Activated CD8-positive, alpha-beta memory T cell treated with anti-CD3 and anti-CD28 coated beads, Interleukin-2, amount 50 U/mL, for 24 hours (primary cell): ENCODE measurements around the gene TRMU.
"Not testable (repeated sequence)": the region's sequence is repeated elsewhere in the genome, so short reads cannot be mapped to it uniquely, and the experiment has no call there.

Source experiments
- DNase-seq: peaks from one replicate; pipeline ENCODE4 v3.0.0-alpha.2; 2020; ENCODE audit errors: extremely low read depth

Gene TRMU

GRCh38 chr22:46387748-46388147 is 52.2 kb downstream of the TRMU start:
- no peak for DNase-seq

- DNase-seq = no peak
Measured at GRCh38 chr22:46388647-46389046, 53.1 kb downstream of the TRMU start.

- no peak for DNase-seq
Measured at GRCh38 chr22:46389081-46389480, 53.6 kb downstream of the TRMU start.

GRCh38 chr22:46390105-46390651 is 54.7 kb downstream of the TRMU start:
- no peak for DNase-seq

DNA sequence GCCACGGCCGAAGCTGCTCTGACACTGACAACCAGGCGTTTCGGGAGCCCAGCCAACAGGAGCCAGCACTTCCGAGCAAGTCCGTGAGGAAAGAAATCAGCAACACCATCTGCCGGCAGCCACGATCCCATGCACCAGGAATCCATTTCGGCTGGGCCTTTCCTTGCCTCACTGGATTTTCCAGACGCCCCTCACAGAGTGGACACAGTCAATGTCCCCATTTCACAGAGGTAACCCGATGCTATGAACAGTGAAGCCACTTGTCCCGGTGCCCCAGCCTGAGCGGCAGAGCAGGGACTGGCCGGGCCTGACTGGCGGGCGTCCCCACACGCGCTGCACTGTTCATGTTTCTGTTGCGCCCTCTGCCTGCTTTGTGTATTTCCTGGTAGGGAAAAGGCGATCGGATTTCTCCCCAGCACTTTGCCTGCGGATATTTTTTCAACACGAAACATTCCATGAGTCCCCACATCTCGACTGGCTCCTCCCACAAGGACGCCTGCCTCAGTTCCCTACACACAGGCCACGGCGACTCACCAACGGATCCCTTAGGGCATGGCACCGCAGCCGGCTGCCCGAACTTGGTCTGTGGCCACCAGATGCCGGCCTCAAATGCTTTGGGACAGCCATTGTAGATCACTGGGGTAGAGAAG is 55.3 kb downstream of the TRMU start:
- no peak for DNase-seq

- DNase-seq = no peak
Measured at GRCh38 chr22:46391486-46392136, 56.1 kb downstream of the TRMU start.

GRCh38 chr22:46392137-46392844 is 56.8 kb downstream of the TRMU start:
- DNase-seq = no peak

DNA sequence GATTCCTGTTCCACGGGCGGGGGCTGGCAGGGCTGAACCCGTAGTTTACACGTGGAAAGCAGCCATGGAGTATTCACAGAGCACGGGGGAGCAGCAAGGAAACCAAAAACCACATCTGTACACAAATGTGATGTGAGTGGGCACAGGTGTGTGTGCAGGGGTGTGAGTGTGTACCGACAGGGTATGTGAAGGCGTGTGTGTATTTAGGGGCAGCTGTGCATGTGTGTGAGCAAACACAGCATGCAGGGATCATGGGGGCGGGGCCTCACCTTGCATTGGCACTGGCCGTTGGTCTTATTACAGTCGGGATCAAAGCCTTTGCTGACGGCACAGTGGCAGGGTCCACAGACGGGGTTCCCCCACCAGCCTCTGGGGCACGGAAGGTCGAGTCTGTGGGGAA is 58.4 kb downstream of the TRMU start:
- DNase-seq = no peak

GRCh38 chr22:46394622-46395021 is 59.1 kb downstream of the TRMU start:
- DNase-seq = no peak

- no peak for DNase-seq
Measured at GRCh38 chr22:46395145-46395544, 59.6 kb downstream of the TRMU start.

DNA sequence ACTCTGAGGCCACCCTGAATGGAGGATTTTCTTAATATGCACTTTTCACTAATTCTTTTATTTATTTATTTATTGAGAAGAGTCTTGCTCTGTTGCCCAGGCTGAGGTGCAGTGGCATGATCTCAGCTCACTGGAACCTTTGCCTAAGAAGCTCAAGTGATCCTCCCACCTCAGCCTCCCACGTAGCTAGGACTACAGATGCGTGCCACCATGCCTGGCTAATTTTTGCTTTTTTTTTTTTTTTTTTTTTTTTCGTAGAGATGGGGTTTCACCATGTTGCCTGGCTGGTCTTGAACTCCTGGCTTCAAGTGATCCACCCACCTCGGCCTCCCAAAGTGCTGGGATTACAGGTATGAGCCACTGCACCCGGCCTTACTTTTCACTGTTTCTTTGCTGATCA is 61.5 kb downstream of the TRMU start:
- DNase-seq = not testable (repeated sequence)

GRCh38 chr22:46397514-46397913 is 62.0 kb downstream of the TRMU start:
- DNase-seq = no peak

- DNase-seq = no peak
Measured at GRCh38 chr22:46397951-46398350, 62.4 kb downstream of the TRMU start.

DNA sequence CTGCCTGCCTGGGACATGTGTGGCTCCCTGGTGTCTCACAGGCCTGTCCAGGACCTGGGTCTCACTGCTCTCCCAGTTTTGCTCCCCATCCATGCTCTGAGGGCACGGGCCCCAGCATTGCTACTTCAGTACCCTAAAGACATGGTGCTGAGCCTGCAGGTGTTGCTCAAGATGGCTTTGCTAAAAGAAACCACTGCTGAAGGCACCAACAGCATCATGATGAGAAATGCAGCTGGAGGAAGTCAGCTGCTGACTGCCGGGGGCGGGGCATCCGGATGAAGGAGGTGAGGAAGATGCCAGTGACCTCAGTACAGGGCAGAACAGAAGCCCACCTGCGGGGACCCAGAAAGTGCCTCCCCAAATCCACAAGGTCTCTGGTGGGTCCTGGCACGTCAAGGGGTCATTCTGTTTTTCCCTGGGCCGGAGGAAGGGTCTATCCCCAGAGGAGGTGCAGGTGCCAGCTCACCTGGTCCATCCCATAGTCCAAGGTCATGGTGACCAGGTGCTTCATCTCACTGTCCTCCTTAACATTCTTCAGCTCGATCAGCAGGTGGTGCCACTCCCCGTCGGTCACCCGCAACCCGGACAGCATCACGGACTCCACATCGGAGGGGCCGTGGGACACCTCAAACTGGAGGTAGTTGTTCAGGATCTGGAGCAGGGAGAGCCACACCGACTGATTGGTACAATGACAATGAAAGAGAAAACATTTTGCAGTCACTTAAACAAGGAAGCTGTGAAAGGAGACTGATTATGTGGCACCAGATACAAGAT is 63.9 kb downstream of the TRMU start:
- DNase-seq = no peak

- DNase-seq = no peak
Measured at GRCh38 chr22:46401370-46401769, 65.9 kb downstream of the TRMU start.

- DNase-seq = no peak
Measured at GRCh38 chr22:46402505-46402904, 67.0 kb downstream of the TRMU start.

DNA sequence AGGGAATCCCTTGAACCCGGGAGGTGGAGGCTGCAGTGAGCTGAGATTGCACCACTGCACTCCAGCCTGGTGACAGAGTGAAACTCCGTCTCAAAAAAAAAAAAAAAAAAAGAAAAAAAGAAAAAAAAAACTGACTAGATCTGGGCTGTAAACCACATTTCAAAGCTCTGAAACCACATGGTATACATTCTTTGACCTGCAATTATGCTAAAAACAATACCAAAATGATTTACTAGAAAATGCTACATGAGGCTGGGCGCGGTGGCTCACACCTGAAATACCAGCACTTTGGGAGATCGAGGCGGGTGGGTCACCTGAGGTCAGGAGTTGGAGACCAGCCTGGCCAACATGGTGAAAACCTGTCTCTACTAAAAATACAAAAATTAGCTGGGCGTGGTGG is 68.4 kb downstream of the TRMU start:
- not testable (repeated sequence) for DNase-seq

DNA sequence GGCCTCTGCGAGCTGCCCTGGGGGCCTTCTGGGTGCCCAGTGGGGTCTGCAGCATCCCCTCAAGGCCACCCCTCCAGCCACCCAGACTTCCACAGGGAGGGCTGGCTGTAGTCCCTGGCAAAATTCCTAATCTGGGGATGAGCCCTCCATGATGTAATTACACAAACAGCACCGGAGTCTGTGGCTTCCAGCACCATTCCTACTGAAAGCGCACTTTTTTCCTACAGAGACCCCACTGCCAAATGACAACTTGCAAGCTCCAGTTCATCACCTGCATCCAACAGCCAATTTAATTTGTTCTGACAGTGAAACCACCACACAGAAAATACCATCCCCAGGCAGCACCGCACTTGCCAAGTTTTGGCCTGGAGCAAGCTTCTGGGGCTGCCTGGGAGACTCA is 70.4 kb downstream of the TRMU start:
- no peak for DNase-seq

GRCh38 chr22:46406349-46406748 is 70.8 kb downstream of the TRMU start:
- DNase-seq = no peak

GRCh38 chr22:46406791-46407190 is 71.3 kb downstream of the TRMU start:
- no peak for DNase-seq
